CD4-positive, alpha-beta T cell treated with Interleukin-17A for 1 hour (primary cell): Measurements from ENCODE around the gene DAGLB.
A peak's percentile ranks its signal among the peaks of the same experiment; 100 is the strongest.
"Not testable (repeated sequence)": the region's sequence is repeated elsewhere in the genome, so short reads cannot be mapped to it uniquely, and the experiment has no call there.

Source experiments
- DNase-seq: peaks from one replicate; pipeline ENCODE4 v3.0.0-alpha.2; 2020

Gene DAGLB

DNA sequence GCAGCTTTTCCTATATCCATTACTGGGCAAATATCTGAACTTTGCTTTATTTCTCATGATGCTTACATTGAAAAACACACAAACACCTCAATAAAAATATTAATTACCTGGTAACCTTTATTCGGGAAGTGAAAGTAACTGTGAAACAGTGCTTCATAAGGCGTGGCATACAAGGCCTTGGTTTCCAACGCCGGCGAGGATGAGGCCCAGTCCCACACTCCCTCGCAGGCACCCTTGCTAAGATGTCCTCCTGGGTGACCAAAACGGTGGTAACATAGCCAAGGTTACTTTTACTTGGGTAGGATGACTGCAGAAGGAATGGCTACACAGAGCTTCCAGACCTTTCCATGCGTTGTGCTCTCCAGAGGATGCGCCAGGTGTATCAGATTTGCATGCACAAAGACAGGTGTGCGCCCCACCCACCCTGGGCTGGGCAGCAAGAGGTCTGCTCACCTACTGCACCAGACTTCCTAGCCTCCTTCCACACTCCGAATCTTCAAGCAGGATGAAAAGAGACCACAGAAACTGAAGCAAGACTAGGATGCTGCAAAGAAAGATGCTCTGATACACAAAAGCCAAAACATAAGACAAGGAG, 13.3 kb upstream of the DAGLB start:
- no peak for DNase-seq

DNA sequence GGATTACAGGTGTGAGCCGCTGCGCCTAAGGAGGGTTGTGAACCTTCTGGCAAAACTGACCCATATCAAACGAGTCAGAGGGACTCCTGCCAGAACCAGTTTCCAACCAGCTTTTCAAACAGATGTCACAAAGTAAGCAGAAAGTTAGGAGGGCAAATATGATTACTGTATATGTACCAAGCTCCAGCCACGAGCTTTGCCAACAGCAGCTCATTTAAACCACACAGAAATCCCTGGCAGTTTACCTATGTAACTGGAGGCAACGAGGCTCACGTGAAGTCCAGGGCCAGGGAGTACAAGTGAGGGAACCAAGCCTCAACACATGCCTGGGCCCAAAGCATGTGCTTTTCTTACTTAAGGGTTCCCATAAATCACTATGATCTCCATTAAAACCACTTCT, 12.5 kb upstream of the DAGLB start:
- DNase-seq, result no peak

DNA sequence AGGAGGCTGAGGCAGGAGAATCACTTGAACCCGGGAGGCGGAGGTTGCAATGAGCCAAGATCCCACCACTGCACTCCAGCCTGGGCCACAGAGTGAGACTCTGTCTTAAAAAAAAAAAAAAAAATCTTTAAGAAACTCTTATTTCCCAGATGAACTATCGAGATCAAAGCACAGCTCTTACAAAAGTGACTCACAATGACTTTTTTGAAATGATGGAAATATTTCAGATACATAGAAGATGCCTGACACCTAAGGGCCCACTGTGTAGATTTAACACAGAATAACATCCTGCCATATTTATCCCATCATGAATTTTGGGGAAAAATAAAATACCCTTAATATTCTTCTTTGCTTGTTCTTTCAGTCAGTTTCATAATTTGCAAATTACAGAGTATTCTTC, 10.9 kb upstream of the DAGLB start:
- not testable (repeated sequence) for DNase-seq

DNA sequence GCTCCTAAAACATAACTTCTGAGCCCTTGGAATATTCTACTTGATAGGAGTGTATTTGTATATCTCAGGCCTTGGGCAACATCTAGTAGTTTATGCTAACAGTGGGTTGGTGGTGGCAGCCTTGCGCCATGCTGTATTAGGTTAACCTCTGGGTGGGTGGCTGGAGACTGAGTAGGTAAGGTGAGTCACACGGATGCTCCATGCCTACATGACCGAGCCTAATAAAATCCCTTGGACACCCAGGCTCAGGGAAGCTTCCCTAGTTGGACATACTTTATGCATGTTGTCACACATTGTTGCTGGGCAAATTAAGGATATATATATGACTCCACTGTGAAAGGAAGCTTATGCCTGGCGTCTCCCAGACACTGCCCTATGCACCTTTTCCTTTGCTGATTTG, 6.0 kb upstream of the DAGLB start:
- DNase-seq, result no peak

DNA sequence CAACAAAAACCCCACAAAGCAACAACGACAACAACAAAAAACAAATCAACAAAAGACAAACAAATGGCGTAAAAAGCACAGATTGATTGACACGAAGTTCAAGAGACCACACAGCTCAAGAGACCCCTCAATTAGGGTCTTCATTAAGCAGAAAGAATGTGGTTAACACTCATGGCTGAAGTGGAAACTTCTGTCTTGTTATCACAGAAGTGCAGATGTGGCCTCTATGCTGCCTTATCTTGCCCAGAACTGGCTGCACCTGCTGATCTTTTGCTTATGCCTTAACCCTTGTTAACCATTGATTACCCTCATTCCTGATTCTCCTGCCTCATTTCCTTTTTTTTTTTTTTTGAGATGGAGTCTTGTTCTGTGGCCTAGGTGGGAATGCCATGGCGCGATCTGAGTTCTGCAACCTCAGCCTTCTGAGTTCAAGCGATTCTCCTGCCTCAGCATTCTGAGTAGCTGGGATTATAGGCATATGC, 3.5 kb upstream of the DAGLB start:
- no peak for DNase-seq

DNA sequence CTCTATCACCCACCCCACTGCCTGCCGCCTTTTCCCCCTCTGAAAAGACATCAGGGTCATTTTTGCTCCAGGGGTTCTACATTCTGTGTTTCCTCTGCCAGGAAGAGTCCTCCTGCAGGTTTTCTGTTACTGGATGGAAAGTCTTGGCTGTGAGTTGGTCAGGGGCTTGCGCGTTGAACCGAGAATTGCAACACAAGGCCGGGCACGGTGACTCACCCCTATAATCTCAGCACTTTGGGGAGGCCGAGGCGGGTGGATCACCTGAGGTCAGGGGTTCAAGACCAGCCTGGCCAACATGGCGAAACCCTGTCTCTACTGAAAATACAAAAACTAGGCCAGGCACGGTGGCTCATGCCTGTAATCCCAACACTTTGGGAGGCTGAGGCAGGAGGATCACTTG, 2.8 kb upstream of the DAGLB start:
- DNase-seq, result not testable (repeated sequence)

DNA sequence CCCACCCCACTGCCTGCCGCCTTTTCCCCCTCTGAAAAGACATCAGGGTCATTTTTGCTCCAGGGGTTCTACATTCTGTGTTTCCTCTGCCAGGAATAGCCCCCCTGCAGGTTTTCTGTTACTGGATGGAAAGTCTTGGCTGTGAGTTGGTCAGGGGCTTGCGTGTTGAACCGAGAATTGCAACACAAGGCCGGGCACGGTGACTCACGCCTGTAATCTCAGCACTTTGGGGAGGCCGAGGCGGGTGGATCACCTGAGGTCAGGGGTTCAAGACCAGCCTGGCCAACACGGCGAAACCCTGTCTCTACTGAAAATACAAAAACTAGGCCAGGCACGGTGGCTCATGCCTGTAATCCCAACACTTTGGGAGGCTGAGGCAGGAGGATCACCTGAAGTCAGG, 2.1 kb upstream of the DAGLB start:
- DNase-seq, result not testable (repeated sequence)

DNA sequence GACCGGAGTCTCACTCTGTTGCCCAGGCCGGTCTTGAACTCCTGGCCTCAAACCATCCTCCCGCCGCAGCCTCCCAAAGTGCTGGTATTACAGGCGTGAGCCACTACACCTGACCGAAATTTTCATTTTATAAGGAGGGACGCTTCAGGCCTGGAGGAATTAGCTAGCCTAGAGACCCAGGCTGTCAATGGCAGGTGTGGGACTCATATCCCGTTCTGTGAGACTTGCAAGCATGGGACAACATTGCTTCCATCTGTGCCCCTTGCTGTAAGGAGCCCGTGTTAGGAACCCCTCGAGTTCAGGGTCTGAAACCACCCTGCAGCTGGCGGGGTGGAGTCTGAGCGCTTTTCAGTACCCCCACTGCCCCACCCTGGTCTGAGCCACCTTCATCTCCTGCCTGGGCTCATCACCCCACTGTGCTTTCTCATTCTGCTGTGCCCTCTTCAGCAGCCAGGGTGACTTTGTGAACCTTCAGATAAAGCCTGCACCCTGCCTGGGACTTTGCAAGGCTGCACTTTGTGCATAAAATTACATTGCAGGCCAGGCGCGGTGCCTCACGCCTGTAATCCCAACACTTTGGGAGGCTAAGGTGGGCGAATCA, 1.3 kb upstream of the DAGLB start:
- DNase-seq, result no peak

DNA sequence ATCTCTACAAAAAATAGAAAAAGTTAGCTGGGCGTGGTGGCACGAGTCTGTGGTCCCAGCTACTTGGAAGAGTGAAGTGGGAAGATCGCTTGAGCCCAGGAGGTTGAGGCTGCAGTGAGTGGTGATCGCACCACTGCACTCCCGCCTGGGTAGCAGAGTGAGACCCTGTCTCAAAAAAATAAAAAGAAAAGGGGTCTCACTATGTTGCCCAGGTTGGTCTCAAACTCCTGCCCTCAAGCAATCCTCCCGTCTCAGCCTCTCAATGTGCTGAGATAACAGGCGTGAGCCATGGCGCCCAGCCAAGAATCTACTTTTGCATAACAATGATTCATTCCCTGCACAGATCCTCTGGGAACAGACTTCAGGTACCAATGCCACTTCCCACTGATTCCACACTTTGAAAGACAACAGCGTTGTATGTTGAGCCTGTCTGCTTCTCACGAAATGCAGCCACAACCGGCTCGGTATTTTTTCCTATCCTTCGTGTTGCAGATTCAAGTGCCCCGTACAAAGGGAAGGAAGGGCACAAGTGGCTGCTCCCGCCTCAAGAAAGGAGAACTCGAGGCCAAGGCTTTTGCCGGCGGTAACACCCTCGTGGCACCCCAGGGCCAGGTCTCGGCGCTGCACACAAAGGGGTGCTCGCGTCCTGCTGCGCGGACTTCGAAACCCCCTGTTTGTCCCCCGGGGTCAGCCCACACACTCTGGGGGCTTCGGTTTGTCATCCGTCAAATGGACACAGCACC, 745 bp downstream of the DAGLB start:
- peak; percentile 29 for DNase-seq

DNA sequence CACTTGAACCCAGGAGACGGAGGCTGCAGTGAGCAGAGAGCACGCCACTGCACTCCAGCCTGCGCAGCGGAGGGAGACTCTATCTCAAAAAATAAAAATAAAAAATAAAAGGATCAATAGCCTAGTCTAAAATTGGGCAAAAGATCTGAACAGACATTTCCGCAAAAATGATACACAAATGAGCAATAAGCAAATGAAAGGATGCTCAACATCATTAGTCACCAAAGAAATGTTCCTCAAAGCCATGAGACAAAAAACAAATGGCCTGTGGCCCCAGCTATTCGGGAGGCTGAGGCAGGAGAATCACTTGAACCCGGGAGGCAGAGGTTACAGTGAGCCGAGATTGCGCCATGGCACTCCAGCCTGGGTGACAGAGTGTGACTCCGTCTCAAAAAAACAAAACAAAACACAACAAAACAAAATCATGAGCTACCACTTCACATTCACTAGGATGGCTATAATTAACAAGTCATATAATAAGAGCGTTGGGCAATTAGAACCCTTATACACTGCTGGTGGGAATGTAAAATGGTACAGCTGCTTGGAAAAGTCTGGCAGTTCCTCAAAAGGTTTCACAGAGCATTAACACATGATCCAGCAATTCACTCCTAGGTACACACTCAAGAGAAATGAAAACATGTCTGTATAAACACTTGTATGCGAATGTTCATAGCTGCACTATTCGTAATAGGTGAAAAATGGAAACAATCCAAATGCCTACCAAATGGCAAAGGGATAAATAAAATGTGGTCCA, 3.1 kb downstream of the DAGLB start:
- DNase-seq, result no peak

DNA sequence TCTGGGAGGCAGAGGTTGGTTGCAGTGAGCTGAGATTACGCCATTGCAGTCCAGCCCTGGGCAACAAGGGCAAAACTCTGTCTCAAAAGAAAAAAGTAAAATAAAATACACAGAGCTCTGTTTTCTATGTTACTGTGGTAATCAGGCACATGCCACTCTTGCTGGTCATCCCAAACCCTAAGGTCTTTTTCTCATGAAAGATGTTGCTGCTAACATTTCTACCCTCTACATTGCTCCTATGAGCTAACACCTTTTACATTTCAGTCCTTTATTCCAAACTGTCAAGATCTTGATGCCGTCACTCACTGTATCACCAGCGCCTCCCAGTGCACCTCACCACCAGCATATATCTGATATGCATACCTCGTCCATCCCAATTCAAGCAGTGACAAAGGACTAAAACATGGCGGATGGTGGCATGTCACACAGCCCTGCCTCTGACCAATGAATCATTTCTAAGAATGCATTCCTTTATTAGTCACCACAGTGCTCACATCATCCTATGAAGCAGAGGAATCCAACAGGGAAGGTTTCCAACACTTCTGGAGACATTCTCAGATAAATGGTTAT, 4.3 kb downstream of the DAGLB start:
- DNase-seq, result no peak

DNA sequence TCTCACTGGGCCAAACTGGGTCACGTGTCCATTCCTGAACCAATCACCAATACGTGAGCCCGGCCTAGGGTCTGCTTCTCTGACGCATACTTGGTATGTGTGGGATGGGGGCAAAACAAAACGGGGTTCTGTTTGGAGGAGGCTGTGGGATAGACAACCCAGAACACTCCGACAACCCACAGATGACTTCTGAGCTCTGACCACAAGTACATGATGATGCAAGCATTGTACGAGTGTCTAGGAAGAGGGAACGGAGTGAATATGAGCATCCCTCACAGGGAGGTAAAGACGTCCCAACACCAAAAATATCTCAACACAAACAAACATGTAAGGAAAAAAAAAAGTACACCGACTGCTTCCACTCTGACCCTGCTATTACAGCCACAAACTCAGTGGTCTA, 5.6 kb downstream of the DAGLB start:
- DNase-seq, result no peak

DNA sequence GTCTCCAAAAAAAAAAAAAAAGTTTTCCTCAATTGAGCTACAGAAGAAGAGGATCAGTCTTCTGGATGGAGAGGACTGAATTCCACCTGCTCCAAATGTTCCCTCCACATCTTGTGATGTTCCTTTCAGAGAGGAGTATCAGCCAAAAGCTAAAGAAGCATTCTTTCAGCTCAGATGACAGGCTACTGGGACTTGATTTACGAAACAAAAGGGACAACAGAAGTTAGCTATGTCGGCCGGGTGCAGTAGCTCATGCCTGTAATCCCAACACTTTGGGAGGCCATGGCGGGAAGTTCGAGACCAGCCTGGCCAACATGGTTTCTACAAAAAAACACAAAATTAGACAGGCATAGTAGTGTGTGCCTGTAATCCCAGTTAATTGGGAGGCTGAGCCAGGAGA, 7.4 kb downstream of the DAGLB start:
- DNase-seq, result no peak

DNA sequence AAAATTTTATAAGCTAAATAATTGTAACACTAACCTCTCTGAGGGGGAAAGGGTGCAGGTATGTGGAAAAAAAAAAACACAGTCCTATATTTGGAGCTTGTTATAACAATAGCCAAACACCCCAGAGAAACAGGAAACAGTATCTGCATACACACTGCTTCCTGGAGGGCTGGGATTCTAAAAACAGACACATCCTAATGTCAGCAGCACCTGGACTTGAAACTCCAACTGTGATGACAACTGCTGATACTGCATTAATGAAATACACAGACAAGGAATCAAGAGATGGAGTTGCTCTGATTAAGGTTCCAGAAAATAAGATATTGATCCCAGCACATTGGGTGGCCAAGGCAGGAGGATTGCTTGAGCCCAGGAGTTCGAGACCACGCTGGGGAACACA, 9.3 kb downstream of the DAGLB start:
- no peak for DNase-seq

DNA sequence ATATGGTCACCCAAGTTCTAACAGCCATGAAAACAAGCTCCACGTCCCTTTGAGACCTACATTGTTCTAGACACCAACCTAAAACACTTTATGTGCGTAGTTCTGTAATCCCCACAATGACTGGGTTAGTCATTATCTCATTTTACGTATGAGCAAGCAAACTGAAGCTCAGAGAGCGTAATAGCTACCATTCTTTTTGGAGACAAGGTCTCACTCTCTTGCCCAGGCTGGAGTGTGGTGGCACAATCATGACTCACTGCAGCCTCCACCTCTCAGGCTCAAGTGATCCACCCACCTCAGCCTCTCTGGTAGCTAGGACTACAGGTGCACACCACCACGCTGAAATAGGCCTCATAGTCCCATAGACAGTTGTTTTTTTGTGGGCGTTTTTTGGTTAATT, 10.5 kb downstream of the DAGLB start:
- DNase-seq, result no peak

DNA sequence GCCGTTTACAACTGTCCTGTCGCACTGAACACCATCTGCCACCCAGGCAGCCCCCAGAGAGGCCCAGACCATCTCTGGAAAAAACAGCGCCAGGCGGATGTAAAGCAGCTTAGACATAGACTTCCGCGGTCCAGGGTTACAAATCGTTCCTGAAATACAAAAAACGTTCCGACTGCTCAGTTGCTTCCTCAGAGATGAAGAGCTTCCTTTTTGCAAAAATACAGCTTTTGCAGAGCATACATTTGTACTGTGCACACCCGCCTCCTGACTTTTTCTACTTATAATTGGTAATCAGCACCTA, 11.4 kb downstream of the DAGLB start:
- peak; percentile 27 for DNase-seq

DNA sequence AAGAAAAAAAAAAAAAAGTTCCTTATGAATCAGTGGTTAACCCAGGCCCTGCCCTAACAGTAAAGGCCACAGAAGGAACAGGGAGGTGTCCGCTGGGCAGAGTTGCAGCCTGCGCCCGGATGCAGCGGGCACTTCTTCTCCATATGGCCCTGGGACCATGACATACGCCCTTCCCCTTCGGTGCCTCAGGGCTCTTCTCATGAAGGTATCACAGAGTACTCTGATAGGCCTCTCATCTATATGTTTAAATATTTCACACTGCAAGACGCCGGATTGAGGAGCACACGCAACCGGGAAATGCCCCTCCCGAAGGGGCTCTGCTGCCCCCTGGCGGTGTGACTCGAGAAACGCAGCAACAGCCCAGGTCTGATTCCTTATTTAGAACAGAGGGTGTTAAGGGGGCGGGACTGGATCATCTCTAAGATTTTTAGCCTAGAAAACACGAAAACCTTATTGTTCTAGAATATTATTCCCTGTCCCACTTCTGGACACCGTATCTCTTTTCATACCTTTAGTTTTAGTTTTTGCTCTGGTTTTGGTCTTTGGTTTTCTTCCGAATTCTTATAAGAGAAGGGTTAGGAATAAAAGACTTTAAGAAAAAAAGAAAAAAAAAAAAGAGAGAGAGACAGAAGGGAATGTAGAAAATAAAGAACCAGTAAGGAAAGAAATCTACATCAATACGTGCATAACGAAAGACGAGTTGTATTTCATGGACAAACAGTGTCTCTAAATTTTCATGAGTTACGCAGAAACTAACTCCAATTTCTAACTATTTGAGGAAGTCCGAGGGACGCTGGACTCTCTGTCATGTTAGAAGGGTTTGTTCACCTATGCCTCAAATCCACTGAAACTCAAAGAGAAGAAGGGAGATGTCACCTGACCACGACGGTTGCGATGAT, 12.0 kb downstream of the DAGLB start:
- DNase-seq, result peak; percentile 90

DNA sequence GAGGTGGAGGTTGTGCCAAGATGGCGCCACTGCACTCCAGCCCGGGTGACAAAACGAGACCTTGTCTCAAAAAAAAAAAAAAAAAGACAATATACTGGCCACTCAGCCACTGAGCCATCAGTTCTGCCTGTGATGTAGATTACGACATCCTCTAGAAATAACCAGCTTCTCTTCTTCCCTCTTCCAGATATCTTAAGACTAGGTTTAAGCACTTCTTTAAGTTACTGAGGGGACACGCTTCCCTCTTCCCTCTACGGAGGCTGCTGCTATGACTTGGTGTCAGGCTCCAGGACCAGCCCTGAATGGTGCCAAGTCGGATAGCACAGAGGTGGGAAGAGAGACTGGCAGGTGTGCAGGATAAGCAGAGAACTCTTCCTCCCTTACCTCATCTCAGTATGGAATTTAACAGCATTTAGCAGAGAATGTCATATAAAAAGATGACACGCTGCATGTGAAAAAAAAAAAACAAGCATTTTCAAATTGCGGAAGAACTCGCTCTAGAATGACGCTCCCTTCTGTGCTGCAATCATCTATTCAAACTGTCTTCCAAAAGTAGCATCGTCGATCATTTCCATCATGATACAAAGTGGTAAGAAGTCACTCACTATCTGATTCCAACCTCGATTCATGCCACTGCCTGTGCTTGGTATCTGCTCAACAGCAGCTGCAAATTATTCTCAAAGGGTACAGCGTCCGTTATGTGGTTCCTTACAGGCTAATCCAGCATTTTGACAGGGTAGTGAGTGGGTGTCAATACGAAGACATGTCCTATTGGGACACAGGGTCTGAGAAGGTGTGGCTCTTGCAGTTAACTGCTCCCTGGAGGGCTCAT, 13.8 kb downstream of the DAGLB start:
- DNase-seq, result no peak

DNA sequence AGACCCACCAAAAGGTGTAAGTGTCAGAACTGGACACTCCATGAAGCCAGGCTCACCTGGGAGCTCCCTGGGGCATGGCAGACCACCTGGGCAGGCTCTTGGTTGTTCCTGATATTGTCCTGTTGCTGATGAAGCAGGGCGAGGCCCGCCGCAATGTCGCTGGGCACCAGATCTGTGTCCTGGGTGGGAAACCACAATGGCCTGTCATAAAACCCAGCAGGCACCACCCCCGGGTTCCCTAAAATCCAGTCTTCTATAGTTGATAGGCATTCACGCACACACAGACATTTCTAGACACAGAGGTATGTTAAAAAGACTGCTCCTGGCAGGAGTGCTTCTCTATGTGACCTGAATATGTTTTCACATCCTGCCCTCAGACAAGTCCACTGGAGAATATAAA, 15.0 kb downstream of the DAGLB start:
- DNase-seq, result no peak

DNA sequence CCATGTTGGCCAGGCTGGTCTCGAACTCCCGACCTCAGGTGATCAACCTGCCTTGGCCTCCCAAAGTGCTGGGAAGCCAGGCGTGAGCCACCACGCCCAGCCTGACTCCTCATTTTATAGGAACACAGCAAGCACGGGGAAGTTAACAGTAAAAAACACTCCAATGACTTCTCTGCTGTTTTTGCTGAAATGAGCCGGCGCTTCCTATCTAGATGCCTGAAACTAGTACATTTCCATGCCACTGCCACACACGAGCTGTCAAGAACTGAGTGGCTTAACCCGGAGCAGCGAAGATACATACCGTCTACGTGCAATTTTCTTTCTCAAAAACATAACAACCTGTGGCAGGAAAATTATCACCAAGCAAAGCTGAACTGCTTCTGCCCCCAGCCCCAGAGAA, 16.8 kb downstream of the DAGLB start:
- DNase-seq, result no peak

DNA sequence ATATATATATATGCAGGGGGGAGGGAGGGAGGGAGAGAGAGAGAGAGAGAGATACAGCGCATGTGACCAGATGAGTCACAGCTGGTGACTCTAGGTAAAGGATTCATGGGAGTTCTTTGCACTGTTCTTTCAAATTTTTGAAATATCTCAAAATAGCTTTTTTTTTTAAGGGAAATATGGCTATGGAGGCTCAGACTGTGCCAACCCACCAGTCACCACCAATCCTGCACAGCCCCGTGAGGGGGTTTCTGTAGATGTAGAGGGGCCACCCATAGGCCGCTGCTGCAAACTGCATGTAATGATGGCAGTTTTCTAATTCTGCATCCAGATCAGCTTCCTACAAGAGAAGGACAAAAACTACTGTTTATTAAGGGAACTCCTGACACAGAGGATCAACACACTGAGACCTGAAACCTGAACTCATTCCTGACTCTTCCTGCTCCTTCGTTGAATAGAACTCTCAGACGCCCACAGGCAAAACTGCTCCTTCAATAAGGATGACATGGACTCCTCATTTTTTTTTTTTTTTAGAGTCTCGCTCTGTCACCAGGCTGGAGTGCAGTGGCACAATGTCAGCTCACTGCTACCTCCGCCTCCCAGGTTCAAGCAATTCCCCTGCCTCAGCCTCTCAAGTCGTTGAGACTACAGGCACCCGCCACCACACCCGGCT, 17.3 kb downstream of the DAGLB start:
- DNase-seq, result no peak
